HCT116 (cell line): Measurements from ENCODE around the gene CRTC1. TPM values are rescaled to one million over a fixed set of nuclear protein-coding genes. Genes with fewer than 3 reads are reported as not detected.

Experiments used
- ATAC-seq: fragments of 200-7000 bp; cut with Tn5 transposase; 2 replicates; pipeline ENCODE4 v1.9.1; 2020; ENCODE audit warnings: mild to moderate bottlenecking, moderate library complexity
- BruUV-seq: library from RNA; stranded (reverse); fragments of 400-500 nt; replicated peaks from 2 replicates; lab custom pipeline; 2021; lab: Mats Ljungman, UMichigan
- CTCF ChIA-PET: fragments of 300-600 bp; sonication (Branson Sonifier 250); formaldehyde crosslinking; loops from one replicate; lab custom pipeline; 2021; ENCODE audit warnings: antibody characterized with exemption; lab: Charles Lee
- POLR2A ChIA-PET: fragments of 300-600, 350-600 bp; sonication (Branson Sonifier 250); formaldehyde crosslinking; loops from one replicate; lab custom pipeline; 2021; ENCODE audit warnings: antibody characterized with exemption; lab: Charles Lee
- RAD21 ChIA-PET, 2 experiments: fragments of 300-600 bp; sonication (Branson Sonifier 250); formaldehyde crosslinking; loops; one replicate each; lab custom pipeline; 2023; ENCODE audit warnings: low total read pairs in 2 of 2; ENCODE audit not compliant: uncharacterized antibody in 2 of 2, unreplicated experiment in 2 of 2, low non-redundant PET in 1 of 2; lab: Charles Lee
- DNase-seq: peaks from one replicate; pipeline ENCODE4 v3.0.0-alpha.2; 2010; ENCODE audit warnings: low read depth, low spot score
- H2AFZ ChIP-seq: fragments of 200-600 bp; shearing (Covaris generic), sonication (generic); 2 replicates; pipeline ENCODE4 v1.6.1; 2017; ENCODE audit warnings: low read depth, mixed run types, mixed read lengths, antibody characterized with exemption, low read length; ENCODE audit not compliant: poor library complexity, severe bottlenecking
- H3K27ac ChIP-seq: 2 replicates; pipeline ENCODE4 v1.5.1; 2012; ENCODE audit warnings: low read depth, low read length
- H3K27me3 ChIP-seq: fragments of 200-600 bp; sonication (generic); 2 replicates; pipeline ENCODE4 v1.6.1; 2016; ENCODE audit warnings: mixed run types, low read length, mixed read lengths; ENCODE audit not compliant: insufficient read depth
- H3K36me3 ChIP-seq, 2 experiments: fragments of 200-500 bp in 1 of 2; fragments of 200-600 bp in 1 of 2; sonication (Bioruptor generic) in 1 of 2; sonication (generic) in 1 of 2; 2 replicates each; pipeline versions ENCODE4 v1.5.1 to v1.6.1; 2014 to 2016; ENCODE audit warnings: low read length in 2 of 2, inconsistent platforms in 1 of 2, mixed read lengths in 1 of 2, mixed run types in 1 of 2; ENCODE audit not compliant: insufficient read depth in 2 of 2, control insufficient read depth in 1 of 2
- H3K4me1 ChIP-seq, 2 experiments: fragments of 200-600 bp in 1 of 2; sonication (generic) in 1 of 2; 2 replicates each; pipeline versions ENCODE4 v1.5.1 to v1.6.1; 2012 to 2017; ENCODE audit warnings: low read length in 2 of 2, inconsistent platforms in 1 of 2, mild to moderate bottlenecking in 1 of 2, mixed read lengths in 1 of 2, mixed run types in 1 of 2, moderate library complexity in 1 of 2; ENCODE audit not compliant: insufficient read depth in 2 of 2, control insufficient read depth in 1 of 2
- H3K4me2 ChIP-seq: fragments of 200-600 bp; sonication (generic); 2 replicates; pipeline ENCODE4 v1.6.1; 2017; ENCODE audit warnings: mixed run types, low read length, mixed read lengths
- H3K4me3 ChIP-seq, 2 experiments: fragments of 200-600 bp in 1 of 2; sonication (generic) in 1 of 2; replicated peaks in 1 of 2; 2 replicates each; pipeline ENCODE4 v1.5.1; 2011 to 2016; ENCODE audit warnings: low read length in 2 of 2, control low read depth in 1 of 2, low read depth in 1 of 2, mild to moderate bottlenecking in 1 of 2, mixed read lengths in 1 of 2, mixed run types in 1 of 2
- H3K79me2 ChIP-seq: fragments of 200-600 bp; sonication (generic); 2 replicates; pipeline ENCODE4 v1.6.1; 2017; ENCODE audit warnings: mild to moderate bottlenecking, mixed run types, low read length, moderate library complexity, mixed read lengths; ENCODE audit not compliant: insufficient read depth
- H3K9ac ChIP-seq: fragments of 200-600 bp; sonication (generic); 2 replicates; pipeline ENCODE4 v1.6.1; 2016; ENCODE audit warnings: low read length, mixed read lengths
- H3K9me2 ChIP-seq: fragments of 200-600 bp; sonication (generic), shearing (Covaris generic); 2 replicates; pipeline ENCODE4 v1.6.1; 2017; ENCODE audit warnings: mixed run types, mild to moderate bottlenecking, moderate library complexity; ENCODE audit not compliant: insufficient read depth
- H3K9me3 ChIP-seq, 2 experiments: fragments of 200-500 bp in 1 of 2; fragments of 200-600 bp in 1 of 2; sonication (Bioruptor generic) in 1 of 2; sonication (generic) in 1 of 2; 2 replicates each; pipeline ENCODE4 v1.6.1; 2014 to 2017; ENCODE audit warnings: low read length in 2 of 2, mixed read lengths in 2 of 2, inconsistent platforms in 1 of 2, low read depth in 1 of 2, mild to moderate bottlenecking in 1 of 2, mixed run types in 1 of 2, moderate library complexity in 1 of 2; ENCODE audit not compliant: control insufficient read depth in 1 of 2, insufficient read depth in 1 of 2
- H4K20me1 ChIP-seq: fragments of 200-600 bp; sonication (generic), shearing (Covaris generic); 2 replicates; pipeline ENCODE4 v1.6.1; 2017; ENCODE audit warnings: mixed run types, mild to moderate bottlenecking, moderate library complexity; ENCODE audit not compliant: insufficient read depth
- CBX3 ChIP-seq: IDR thresholded peaks from 2 replicates; pipeline ENCODE4 v1.6.1; 2012; ENCODE audit warnings: low read depth
- CEBPB ChIP-seq: IDR thresholded peaks from 2 replicates; pipeline ENCODE4 v1.6.1; 2012; ENCODE audit warnings: low read depth
- ELF1 ChIP-seq: IDR thresholded peaks from 2 replicates; pipeline ENCODE4 v1.6.1; 2012; ENCODE audit warnings: low read depth, borderline replicate concordance
- EZH2 ChIP-seq: fragments of 200-600 bp; sonication (generic); IDR thresholded peaks from 2 replicates; pipeline ENCODE4 v1.6.1; 2017; ENCODE audit warnings: antibody characterized with exemption, mixed run types
- EZH2phosphoT487 ChIP-seq: fragments of 200-600 bp; IDR thresholded peaks from 2 replicates; pipeline ENCODE4 v1.6.1; 2018; ENCODE audit warnings: antibody characterized with exemption, borderline replicate concordance
- POLR2A ChIP-seq: IDR thresholded peaks from 2 replicates; pipeline ENCODE4 v1.7.0; 2011; ENCODE audit warnings: borderline replicate concordance; ENCODE audit not compliant: insufficient read depth, insufficient read length; ENCODE audit errors: extremely low read depth
- POLR2AphosphoS5 ChIP-seq: IDR thresholded peaks from 2 replicates; pipeline ENCODE4 v1.6.1; 2011; ENCODE audit warnings: mild to moderate bottlenecking, low read depth, low read length, moderate library complexity
- RAD21 ChIP-seq: IDR thresholded peaks from 2 replicates; pipeline ENCODE4 v1.6.1; 2012; ENCODE audit warnings: low read depth, mild to moderate bottlenecking
- SIN3A ChIP-seq: IDR thresholded peaks from 2 replicates; pipeline ENCODE4 v1.6.1; 2012; ENCODE audit warnings: low read depth
- SP1 ChIP-seq: IDR thresholded peaks from 2 replicates; pipeline ENCODE4 v1.6.1; 2012; ENCODE audit warnings: low read depth
- TCF7L2 ChIP-seq: IDR thresholded peaks from 2 replicates; pipeline ENCODE4 v1.7.0; 2011; ENCODE audit warnings: borderline replicate concordance, inconsistent platforms; ENCODE audit not compliant: insufficient read depth, insufficient read length; ENCODE audit errors: extremely low read depth
- YY1 ChIP-seq: IDR thresholded peaks from 2 replicates; pipeline ENCODE4 v1.6.1; 2011; ENCODE audit warnings: low read length, low read depth, moderate library complexity, mild to moderate bottlenecking; ENCODE audit not compliant: insufficient replicate concordance; ENCODE audit errors: extremely low read depth
- ZFX ChIP-seq: fragments of 450-650 bp; IDR thresholded peaks from 2 replicates; pipeline ENCODE4 v1.6.1; 2017
- ZNF274 ChIP-seq: fragments of 200-500 bp; sonication (Bioruptor generic); IDR thresholded peaks from 2 replicates; pipeline ENCODE4 v1.6.1; 2014; ENCODE audit warnings: mild to moderate bottlenecking, low read depth, low read length, inconsistent platforms
- intact Hi-C: fragments of 100-400 bp; cut with micrococcal nuclease; formaldehyde crosslinking; loops from 2 replicates; pipeline ENCODE4 v1.10.0; 2022
- total RNA-seq: library from RNA; stranded (reverse); gene quantifications from one replicate; pipeline ENCODE4 v1.2.1, GENCODE V29; 2021; ENCODE audit not compliant: unreplicated experiment
- TF ChIP-seq, protein P1 (sequence below): IDR thresholded peaks from 2 replicates; pipeline ENCODE4 v1.6.1; 2012

CRTC1 gene
- total RNA-seq, 1 experiment from 2014 or later: 14.9 TPM

GRCh38 chr19:18792661-18793060, 109.2 kb downstream of the CRTC1 start:
- intact Hi-C loops: no loop called here
- no peak for DNase-seq
- ChIA-PET POLR2A (no interaction called here), RAD21 (no interaction called here), CTCF (no interaction called here)
- TF ChIP-seq EZH2phosphoT487 (no peak), RAD21 (no peak), ELF1 (no peak), TCF7L2 (no peak), SP1 (no peak), CEBPB (no peak), ZFX (no peak), CBX3 (no peak)
- peaks cover 5 to 10% of the 10 kb centered on the region in 2 experiments; a peak in 1 of 4 replicates for H3K4me1 ChIP-seq
- no peak overlapping the region for H3K27ac ChIP-seq
- no peak overlapping the region for H3K4me2 ChIP-seq
- no peak overlapping the region for H3K9ac ChIP-seq
- H3K4me3 ChIP-seq: no peak overlapping the region
- ATAC-seq: no peak
- no peaks in the 10 kb centered on the region for H3K79me2 ChIP-seq
- no peaks in the 10 kb centered on the region for H3K36me3 ChIP-seq
- H3K9me2 ChIP-seq: no peaks in the 10 kb centered on the region
- no TSS peak for BruUV-seq
- no peaks in the 10 kb centered on the region for H3K27me3 ChIP-seq
- no peaks in the 10 kb centered on the region for H4K20me1 ChIP-seq
- H3K9me3 ChIP-seq: no peaks in the 10 kb centered on the region
- H2AFZ ChIP-seq: no peak overlapping the region

DNA sequence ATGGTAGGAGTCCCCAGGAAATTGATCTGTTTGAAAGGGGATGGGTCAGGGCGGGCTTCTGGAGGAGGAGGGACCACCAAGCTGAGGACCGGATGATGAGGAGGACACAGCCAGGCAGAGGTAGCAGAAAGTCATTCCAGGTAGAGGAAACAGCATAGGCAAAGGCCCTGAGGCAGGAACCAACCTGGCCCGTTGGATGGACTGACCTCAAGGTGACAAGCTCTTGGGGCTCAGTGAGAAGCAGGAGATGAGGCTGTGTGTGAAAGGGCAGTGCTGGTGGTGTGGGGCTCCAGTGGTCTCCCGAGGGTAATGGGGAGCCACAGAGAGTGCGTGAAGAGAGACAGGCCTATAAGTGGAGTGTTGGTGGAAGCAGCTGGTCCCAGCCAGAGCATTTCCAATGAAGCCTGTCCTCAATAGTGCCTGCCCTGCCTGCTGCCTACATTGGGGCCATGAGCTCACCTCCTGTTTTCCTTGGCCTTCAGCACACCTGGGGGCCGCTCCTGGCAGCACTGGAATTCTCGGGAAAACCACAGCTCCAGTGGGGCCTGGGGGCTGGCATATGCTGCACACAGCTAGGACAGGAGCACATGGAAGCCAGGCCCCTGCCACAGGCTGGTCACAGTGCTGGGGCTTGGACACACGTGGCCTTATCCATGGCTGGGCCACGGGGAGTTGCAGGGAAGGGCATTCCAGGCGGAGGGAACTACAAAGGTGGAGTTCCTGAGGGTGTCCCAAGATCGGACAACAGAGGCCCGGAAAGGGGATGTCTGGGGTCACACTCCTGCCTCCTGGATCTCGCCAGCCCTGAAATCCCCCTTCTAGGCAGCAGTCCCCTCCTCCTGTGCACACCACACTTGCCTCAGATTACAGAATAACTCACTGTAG, 109.9 kb downstream of the CRTC1 start:
- no peaks in the 10 kb centered on the region for H3K27me3 ChIP-seq
- no TSS peak for BruUV-seq
- no peak for DNase-seq

More for the DNA sequence above, 109.9 kb downstream of the CRTC1 start:
- RAD21 ChIA-PET: no interaction called here
- H3K4me1 ChIP-seq: peaks cover 5 to 10% of the 10 kb centered on the region in 2 experiments; a peak in 1 of 4 replicates
- TF ChIP-seq ZNF274 (no peak), EZH2 (no peak), POLR2A (no peak), ELF1 (no peak), EZH2phosphoT487 (no peak), SP1 (no peak), SIN3A (no peak), POLR2AphosphoS5 (no peak), YY1 (no peak)
- TF ChIP-seq, protein P1, sequence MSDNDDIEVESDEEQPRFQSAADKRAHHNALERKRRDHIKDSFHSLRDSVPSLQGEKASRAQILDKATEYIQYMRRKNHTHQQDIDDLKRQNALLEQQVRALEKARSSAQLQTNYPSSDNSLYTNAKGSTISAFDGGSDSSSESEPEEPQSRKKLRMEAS: no peak
- CTCF ChIA-PET: no interaction called here
- H3K36me3 ChIP-seq: no peaks in the 10 kb centered on the region
- H2AFZ ChIP-seq: no peak overlapping the region
- H3K9me3 ChIP-seq: no peaks in the 10 kb centered on the region
- no peaks in the 10 kb centered on the region for H3K9me2 ChIP-seq
- no peak overlapping the region for H3K4me2 ChIP-seq
- intact Hi-C loops: no loop called here
- H3K27ac ChIP-seq: no peak overlapping the region
- H3K9ac ChIP-seq: no peak overlapping the region
- no peaks in the 10 kb centered on the region for H4K20me1 ChIP-seq
- ATAC-seq: no peak
- POLR2A ChIA-PET: no interaction called here
- H3K4me3 ChIP-seq: no peak overlapping the region
- H3K79me2 ChIP-seq: no peaks in the 10 kb centered on the region
